MM.1S (cell line): Measurements from ENCODE around the gene DUOX2.

Experiments
- DNase-seq: peaks from one replicate; pipeline ENCODE4 v3.0.0-alpha.2; 2015
- H2AFZ ChIP-seq: fragments of 300-600 bp; sonication (generic); 2 replicates; pipeline ENCODE4 v1.6.0; 2016; ENCODE audit warnings: antibody characterized with exemption, low read length
- H3F3A ChIP-seq: fragments of 300-600 bp; sonication (generic); 2 replicates; pipeline ENCODE4 v1.6.1; 2016; ENCODE audit warnings: mild to moderate bottlenecking, antibody characterized with exemption, low read length, moderate library complexity, mixed read lengths; ENCODE audit not compliant: insufficient read depth
- H3K27ac ChIP-seq: fragments of 300-600 bp; sonication (generic); 2 replicates; pipeline ENCODE4 v1.5.1; 2016; ENCODE audit warnings: mild to moderate bottlenecking, low read length
- H3K27me3 ChIP-seq: fragments of 300-600 bp; sonication (generic); replicated peaks from 2 replicates; pipeline ENCODE4 v1.6.0; 2016; ENCODE audit warnings: low read length; ENCODE audit not compliant: insufficient read depth
- H3K36me3 ChIP-seq: fragments of 300-600 bp; sonication (generic); replicated peaks from 2 replicates; pipeline ENCODE4 v1.6.1; 2016; ENCODE audit warnings: mild to moderate bottlenecking, low read length, mixed read lengths; ENCODE audit not compliant: insufficient read depth
- H3K4me1 ChIP-seq: fragments of 300-600 bp; sonication (generic); 2 replicates; pipeline ENCODE4 v1.6.1; 2016; ENCODE audit warnings: low read length, mixed read lengths
- H3K4me2 ChIP-seq: fragments of 300-600 bp; sonication (generic); 2 replicates; pipeline ENCODE4 v1.6.0; 2016; ENCODE audit warnings: low read depth, low read length
- H3K4me3 ChIP-seq: fragments of 300-600 bp; sonication (generic); 2 replicates; pipeline ENCODE4 v1.5.1; 2016; ENCODE audit warnings: low read length, mixed read lengths
- H3K79me2 ChIP-seq: fragments of 300-600 bp; sonication (generic); 2 replicates; pipeline ENCODE4 v1.6.1; 2016; ENCODE audit warnings: mixed run types, low read length, mixed read lengths
- H3K9ac ChIP-seq: fragments of 300-600 bp; sonication (generic); 2 replicates; pipeline ENCODE4 v1.6.1; 2016; ENCODE audit warnings: low read length, mixed read lengths
- H3K9me2 ChIP-seq: fragments of 300-600 bp; sonication (generic); replicated peaks from 2 replicates; pipeline ENCODE4 v1.6.1; 2016; ENCODE audit warnings: mild to moderate bottlenecking, low read length, mixed read lengths; ENCODE audit not compliant: insufficient read depth
- H3K9me3 ChIP-seq: fragments of 300-600 bp; sonication (generic); replicated peaks from 2 replicates; pipeline ENCODE4 v1.6.1; 2016; ENCODE audit warnings: mild to moderate bottlenecking, low read length, mixed read lengths; ENCODE audit not compliant: insufficient read depth
- H4K20me1 ChIP-seq: fragments of 300-600 bp; sonication (generic); 2 replicates; pipeline ENCODE4 v1.6.1; 2016; ENCODE audit warnings: mild to moderate bottlenecking, low read length, moderate library complexity, mixed read lengths; ENCODE audit not compliant: insufficient read depth
- CTCF ChIP-seq: fragments of 300-600 bp; sonication (generic); IDR thresholded peaks from 2 replicates; pipeline ENCODE4 v1.5.1; 2016; ENCODE audit warnings: antibody characterized with exemption, low read length, mixed read lengths
- EZH2 ChIP-seq: fragments of 300-600 bp; sonication (generic); optimal IDR thresholded peaks from 2 replicates; pipeline ENCODE3; 2017; ENCODE audit warnings: low read depth, mild to moderate bottlenecking, antibody characterized with exemption, low read length, mixed read lengths
- EZH2phosphoT487 ChIP-seq: fragments of 300-600 bp; sonication (generic); IDR thresholded peaks from 2 replicates; pipeline ENCODE4 v1.6.1; 2018; ENCODE audit warnings: antibody characterized with exemption, low read length

Gene DUOX2

GRCh38 chr15:45143946-45144345, 30.0 kb upstream of the DUOX2 start:
- Histone ChIP-seq H2AFZ (no peak overlapping the region), H4K20me1 (no peaks in the 10 kb centered on the region), H3K9ac (no peak overlapping the region), H3K27me3 (no peaks in the 10 kb centered on the region), H3K27ac (no peak overlapping the region), H3K36me3 (no peaks in the 10 kb centered on the region), H3K4me3 (no peak overlapping the region), H3F3A (no peaks in the 10 kb centered on the region), H3K9me3 (no peaks in the 10 kb centered on the region), H3K4me2 (no peak overlapping the region), H3K79me2 (no peaks in the 10 kb centered on the region), H3K9me2 (no peaks in the 10 kb centered on the region), H3K4me1 (no peaks in the 10 kb centered on the region)
- DNase-seq = no peak
- TF ChIP-seq EZH2phosphoT487 (no peak), CTCF (no peak), EZH2 (no peak)

DNA sequence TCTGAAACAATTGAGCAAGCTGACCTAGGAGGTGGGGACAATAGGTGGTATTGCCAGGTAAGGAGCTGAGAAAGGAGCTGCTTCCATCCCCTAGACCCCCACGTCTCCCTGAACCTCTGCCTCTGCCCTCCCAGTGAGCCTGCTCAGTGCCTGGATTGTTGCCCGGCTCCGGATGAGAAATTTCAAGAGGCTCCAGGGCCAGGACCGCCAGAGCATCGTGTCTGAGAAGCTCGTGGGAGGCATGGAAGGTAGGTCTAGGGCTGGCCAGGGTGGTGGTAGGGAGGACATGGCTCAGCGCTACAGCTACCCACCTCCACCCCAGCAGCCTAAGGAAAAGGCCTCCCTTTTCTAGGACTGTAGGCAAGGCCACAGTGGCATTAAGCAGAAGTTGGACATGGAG, 29.1 kb upstream of the DUOX2 start:
- H3K4me2 ChIP-seq = no peak overlapping the region
- no peak overlapping the region for H3K9ac ChIP-seq
- H4K20me1 ChIP-seq = no peaks in the 10 kb centered on the region
- H3K79me2 ChIP-seq = no peaks in the 10 kb centered on the region
- H2AFZ ChIP-seq = no peak overlapping the region
- TF ChIP-seq EZH2phosphoT487 = no peak
- TF ChIP-seq CTCF = no peak
- TF ChIP-seq EZH2 = no peak
- H3K4me3 ChIP-seq = no peak overlapping the region
- no peak for DNase-seq
- H3K9me3 ChIP-seq = no peaks in the 10 kb centered on the region
- no peaks in the 10 kb centered on the region for H3K36me3 ChIP-seq
- no peak overlapping the region for H3K27ac ChIP-seq
- no peaks in the 10 kb centered on the region for H3K27me3 ChIP-seq
- H3F3A ChIP-seq = no peaks in the 10 kb centered on the region
- no peaks in the 10 kb centered on the region for H3K9me2 ChIP-seq
- H3K4me1 ChIP-seq = no peaks in the 10 kb centered on the region

- TF ChIP-seq EZH2 = no peak
- no peak for TF ChIP-seq EZH2phosphoT487
- TF ChIP-seq CTCF = no peak
Measured at GRCh38 chr15:45141386-45141785, 27.4 kb upstream of the DUOX2 start.

More at GRCh38 chr15:45141386-45141785, 27.4 kb upstream of the DUOX2 start:
- H3K36me3 ChIP-seq = no peaks in the 10 kb centered on the region
- H4K20me1 ChIP-seq = no peaks in the 10 kb centered on the region
- no peak overlapping the region for H3K4me2 ChIP-seq
- no peak overlapping the region for H2AFZ ChIP-seq
- H3K27me3 ChIP-seq = no peaks in the 10 kb centered on the region
- H3F3A ChIP-seq = no peaks in the 10 kb centered on the region
- no peaks in the 10 kb centered on the region for H3K9me2 ChIP-seq
- H3K4me1 ChIP-seq = no peaks in the 10 kb centered on the region
- no peak overlapping the region for H3K27ac ChIP-seq
- no peak for DNase-seq
- H3K79me2 ChIP-seq = no peaks in the 10 kb centered on the region
- no peak overlapping the region for H3K9ac ChIP-seq
- H3K9me3 ChIP-seq = no peaks in the 10 kb centered on the region
- no peak overlapping the region for H3K4me3 ChIP-seq
